Smooth muscle cell (in vitro differentiated cells): ENCODE data around the gene BIRC3. TPM values are rescaled to one million over a fixed set of nuclear protein-coding genes. Genes with fewer than 3 reads are reported as not detected.
A peak's percentile ranks its signal among the peaks of the same experiment; 100 is the strongest.

ENCODE experiments used
- DNase-seq: peaks from one replicate; lab custom pipeline; 2025; ENCODE audit not compliant: unreplicated experiment; lab: John Stamatoyannopoulos, UW
- H2AFZ ChIP-seq: fragments of 200-600 bp; sonication (generic); 2 replicates; pipeline ENCODE4 v1.6.0; 2016; ENCODE audit warnings: antibody characterized with exemption, low read depth, mild to moderate bottlenecking
- H3F3A ChIP-seq: fragments of 200-600 bp; sonication (generic); 2 replicates; pipeline ENCODE4 v1.6.0; 2017; ENCODE audit warnings: antibody characterized with exemption, low read depth
- H3K27ac ChIP-seq: fragments of 200-600 bp; sonication (generic); 2 replicates; pipeline ENCODE4 v1.5.1; 2016; ENCODE audit warnings: low read depth, mild to moderate bottlenecking
- H3K27me3 ChIP-seq: fragments of 200-600 bp; sonication (generic); 2 replicates; pipeline ENCODE4 v1.6.1; 2016; ENCODE audit warnings: low read depth, mild to moderate bottlenecking
- H3K36me3 ChIP-seq: fragments of 200-600 bp; sonication (generic); 2 replicates; pipeline ENCODE4 v1.5.1; 2016; ENCODE audit warnings: low read depth
- H3K4me1 ChIP-seq: fragments of 200-600 bp; sonication (generic); 2 replicates; pipeline ENCODE4 v1.5.1; 2016; ENCODE audit warnings: low read depth
- H3K4me2 ChIP-seq: fragments of 200-600 bp; sonication (generic); 2 replicates; pipeline ENCODE4 v1.6.0; 2016; ENCODE audit warnings: mild to moderate bottlenecking
- H3K4me3 ChIP-seq: fragments of 200-600 bp; sonication (generic); 2 replicates; pipeline ENCODE4 v1.5.1; 2016; ENCODE audit warnings: mild to moderate bottlenecking
- H3K79me2 ChIP-seq: fragments of 200-600 bp; sonication (generic); 2 replicates; pipeline ENCODE4 v1.6.0; 2016; ENCODE audit warnings: low read depth, mild to moderate bottlenecking
- H3K9ac ChIP-seq: fragments of 200-600 bp; sonication (generic); 2 replicates; pipeline ENCODE4 v1.6.0; 2016; ENCODE audit warnings: low read depth
- H3K9me3 ChIP-seq: fragments of 200-600 bp; sonication (generic); replicated peaks from 2 replicates; pipeline ENCODE4 v1.5.1; 2016; ENCODE audit warnings: low read depth
- H4K20me1 ChIP-seq: fragments of 200-600 bp; sonication (generic); 2 replicates; pipeline ENCODE4 v1.6.0; 2016; ENCODE audit warnings: low read depth
- WGBS: methylation state at CpG from one replicate; pipeline ENCODE4 v1.1.7; 2016; ENCODE audit warnings: low lambda C conversion rate; 5-methylcytosine and 5-hydroxymethylcytosine counted together
- polyA plus RNA-seq: library from polyadenylated mRNA; unstranded; fragments of >200 nt; fragmentation: Nextera tagmentation; extraction: Ambion mirVana; gene quantifications from 2 replicates; pipeline ENCODE4 v1.2.1, GENCODE V29; 2016
- total RNA-seq: library from RNA; depleted of rRNA; stranded (reverse); fragments of >200 nt; gene quantifications from 2 replicates; pipeline ENCODE4 v1.2.3, GENCODE V29; 2014
- TF ChIP-seq, protein P1 (sequence below): fragments of 200-600 bp; sonication (generic); IDR thresholded peaks from 2 replicates; pipeline ENCODE4 v1.5.1; 2017; ENCODE audit warnings: borderline replicate concordance, mild to moderate bottlenecking, antibody characterized with exemption; ENCODE audit not compliant: insufficient read depth, poor library complexity, severe bottlenecking

BIRC3 gene
- total and polyA plus RNA-seq, 2 experiments from 2014 or later: 0.94 to 1.6 TPM

- H3K79me2 ChIP-seq: peaks cover 45% of the 10 kb centered on the region
- peak; percentile 80 for DNase-seq
- H3K4me1 ChIP-seq: peaks cover 15% of the 10 kb centered on the region
- peak within 1 kb of the TSS; percentile 99 for H3K9ac ChIP-seq
- H3K36me3 ChIP-seq: peaks cover 7% of the 10 kb centered on the region
- H3K27me3 ChIP-seq: no peaks in the 10 kb centered on the region
- no peaks in the 10 kb centered on the region for H3K9me3 ChIP-seq
- peak within 1 kb of the TSS; percentile 72 for H2AFZ ChIP-seq
- peak within 1 kb of the TSS; percentile 93 for H3K4me3 ChIP-seq
- H3F3A ChIP-seq: peaks cover 3% of the 10 kb centered on the region
- H4K20me1 ChIP-seq: peaks cover 30% of the 10 kb centered on the region
- peak within 1 kb of the TSS; percentile 99 for H3K27ac ChIP-seq
- peak within 1 kb of the TSS; percentile 95 for H3K4me2 ChIP-seq
- TF ChIP-seq, protein P1, sequence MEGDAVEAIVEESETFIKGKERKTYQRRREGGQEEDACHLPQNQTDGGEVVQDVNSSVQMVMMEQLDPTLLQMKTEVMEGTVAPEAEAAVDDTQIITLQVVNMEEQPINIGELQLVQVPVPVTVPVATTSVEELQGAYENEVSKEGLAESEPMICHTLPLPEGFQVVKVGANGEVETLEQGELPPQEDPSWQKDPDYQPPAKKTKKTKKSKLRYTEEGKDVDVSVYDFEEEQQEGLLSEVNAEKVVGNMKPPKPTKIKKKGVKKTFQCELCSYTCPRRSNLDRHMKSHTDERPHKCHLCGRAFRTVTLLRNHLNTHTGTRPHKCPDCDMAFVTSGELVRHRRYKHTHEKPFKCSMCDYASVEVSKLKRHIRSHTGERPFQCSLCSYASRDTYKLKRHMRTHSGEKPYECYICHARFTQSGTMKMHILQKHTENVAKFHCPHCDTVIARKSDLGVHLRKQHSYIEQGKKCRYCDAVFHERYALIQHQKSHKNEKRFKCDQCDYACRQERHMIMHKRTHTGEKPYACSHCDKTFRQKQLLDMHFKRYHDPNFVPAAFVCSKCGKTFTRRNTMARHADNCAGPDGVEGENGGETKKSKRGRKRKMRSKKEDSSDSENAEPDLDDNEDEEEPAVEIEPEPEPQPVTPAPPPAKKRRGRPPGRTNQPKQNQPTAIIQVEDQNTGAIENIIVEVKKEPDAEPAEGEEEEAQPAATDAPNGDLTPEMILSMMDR: peak; percentile 67
- under 1% methylated on average over 73 of the region's 77 CpGs for WGBS
These were observed 29.6 kb downstream of the BIRC3 start, which contains the start of gene BIRC2 for GRCh38 chr11:102346748-102347461. Gene BIRC2, plus strand, starts transcription at chr11:102347214. Its CDS starts 2,641 bp downstream, at chr11:102349855.

DNA sequence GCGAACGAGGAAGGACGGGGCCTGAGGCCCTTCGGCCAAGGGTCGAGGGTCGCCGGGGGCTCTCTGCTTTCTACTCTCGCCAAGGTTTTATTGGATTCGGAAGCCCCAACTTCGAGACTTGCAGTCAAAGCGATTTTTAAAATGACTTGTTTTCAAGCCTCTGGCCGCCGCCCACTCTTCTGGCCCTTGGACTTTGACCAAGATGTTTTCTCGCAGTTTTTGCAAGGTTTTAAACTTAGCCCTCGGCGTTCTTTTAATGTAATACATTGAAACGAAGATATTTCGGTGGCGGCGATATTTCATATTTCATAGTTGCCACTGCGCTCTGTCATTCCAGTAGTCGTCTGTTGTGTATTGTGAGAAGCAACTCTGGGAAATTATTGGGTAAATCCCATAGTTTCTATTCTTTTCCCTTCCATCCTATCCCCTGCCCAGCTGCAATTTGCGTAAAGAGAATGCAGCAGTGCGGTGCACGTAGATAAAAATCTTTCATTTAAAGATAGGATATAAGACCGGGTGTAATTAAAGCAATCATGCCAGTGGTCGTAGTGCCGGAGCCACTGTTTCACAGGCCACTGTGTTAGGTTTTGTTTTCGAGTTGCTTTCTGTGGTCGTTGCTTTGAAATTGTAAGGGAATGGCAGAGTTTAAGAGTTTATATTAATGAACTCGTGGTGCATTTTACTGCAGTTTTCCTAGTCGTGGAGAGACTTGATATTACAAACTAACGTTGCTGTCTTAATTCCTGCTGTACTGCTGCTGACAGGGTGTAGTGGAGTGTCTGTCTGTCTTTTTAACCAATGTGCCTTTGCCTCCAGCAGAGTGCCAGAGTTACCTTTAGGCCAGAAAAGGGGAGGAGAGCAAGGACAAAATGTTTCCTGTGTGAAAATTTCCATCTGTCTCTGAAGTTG lies 30.4 kb downstream of the BIRC3 start:
- Histone ChIP-seq H3F3A (peaks cover 3% of the 10 kb centered on the region), H3K9ac (peak overlapping the region; percentile 99), H3K27ac (peak overlapping the region; percentile 99), H4K20me1 (peaks cover 30% of the 10 kb centered on the region), H3K27me3 (no peaks in the 10 kb centered on the region), H3K79me2 (peaks cover 53% of the 10 kb centered on the region), H3K36me3 (peaks cover 7% of the 10 kb centered on the region), H3K4me1 (peaks cover 15% of the 10 kb centered on the region), H3K4me2 (peak overlapping the region; percentile 95), H3K4me3 (peak overlapping the region; percentile 93), H2AFZ (peak overlapping the region; percentile 72), H3K9me3 (no peaks in the 10 kb centered on the region)
- DNase-seq: no peak
- TF ChIP-seq, protein P1: peak; percentile 2
- WGBS: under 1% methylated on average over 33 of the region's 33 CpGs

GRCh38 chr11:102357116-102357515 lies 39.8 kb downstream of the BIRC3 start:
- Histone ChIP-seq H3K4me3 (no peak overlapping the region), H3K9me3 (no peaks in the 10 kb centered on the region), H3F3A (no peaks in the 10 kb centered on the region), H3K79me2 (peaks cover 91% of the 10 kb centered on the region), H3K36me3 (peaks cover 35% of the 10 kb centered on the region), H3K4me2 (no peak overlapping the region), H3K4me1 (no peaks in the 10 kb centered on the region), H3K9ac (no peak overlapping the region), H4K20me1 (peaks cover 62% of the 10 kb centered on the region), H3K27me3 (no peaks in the 10 kb centered on the region), H3K27ac (no peak overlapping the region), H2AFZ (no peak overlapping the region)
- TF ChIP-seq, protein P1: no peak
- no peak for DNase-seq
